ENCODE measurements around the gene TMPRSS5.

DNA sequence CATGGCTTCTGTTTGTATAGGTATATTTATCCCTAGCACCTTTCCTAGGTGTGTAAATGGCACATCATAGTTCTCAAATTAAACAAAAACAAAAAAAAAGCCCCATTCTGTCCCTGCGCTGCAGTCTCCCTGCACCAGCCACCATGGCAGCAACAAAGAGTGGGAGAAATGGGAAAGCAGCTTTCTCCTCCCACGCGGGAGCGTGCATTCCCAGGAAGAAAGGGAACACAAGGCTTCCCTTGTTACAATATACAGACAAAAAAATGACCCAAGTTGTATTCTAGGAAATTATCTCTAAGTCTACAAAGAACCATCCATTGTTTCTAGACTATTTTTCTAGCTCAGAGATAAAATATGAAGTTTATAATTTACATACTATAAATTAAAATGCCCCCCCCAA, 16.1 kb upstream of the TMPRSS5 start:
- TF ChIP-seq, protein P1, sequence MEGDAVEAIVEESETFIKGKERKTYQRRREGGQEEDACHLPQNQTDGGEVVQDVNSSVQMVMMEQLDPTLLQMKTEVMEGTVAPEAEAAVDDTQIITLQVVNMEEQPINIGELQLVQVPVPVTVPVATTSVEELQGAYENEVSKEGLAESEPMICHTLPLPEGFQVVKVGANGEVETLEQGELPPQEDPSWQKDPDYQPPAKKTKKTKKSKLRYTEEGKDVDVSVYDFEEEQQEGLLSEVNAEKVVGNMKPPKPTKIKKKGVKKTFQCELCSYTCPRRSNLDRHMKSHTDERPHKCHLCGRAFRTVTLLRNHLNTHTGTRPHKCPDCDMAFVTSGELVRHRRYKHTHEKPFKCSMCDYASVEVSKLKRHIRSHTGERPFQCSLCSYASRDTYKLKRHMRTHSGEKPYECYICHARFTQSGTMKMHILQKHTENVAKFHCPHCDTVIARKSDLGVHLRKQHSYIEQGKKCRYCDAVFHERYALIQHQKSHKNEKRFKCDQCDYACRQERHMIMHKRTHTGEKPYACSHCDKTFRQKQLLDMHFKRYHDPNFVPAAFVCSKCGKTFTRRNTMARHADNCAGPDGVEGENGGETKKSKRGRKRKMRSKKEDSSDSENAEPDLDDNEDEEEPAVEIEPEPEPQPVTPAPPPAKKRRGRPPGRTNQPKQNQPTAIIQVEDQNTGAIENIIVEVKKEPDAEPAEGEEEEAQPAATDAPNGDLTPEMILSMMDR (IDR thresholded peaks at IDR 0.05; ENCODE audit: low read depth, low read length, poor library complexity, severe bottlenecking), result no peak
- no peak for TF ChIP-seq EZH2phosphoT487 (IDR thresholded peaks at IDR 0.05; ENCODE audit: borderline replicate concordance, low read length)
